RWPE1 (cell line): ENCODE results near the gene SOCS2.
A peak's percentile ranks its signal among the peaks of the same experiment; 100 is the strongest.
"Not testable (repeated sequence)": the region's sequence is repeated elsewhere in the genome, so short reads cannot be mapped to it uniquely, and the experiment has no call there.

Source experiments
- CTCF ChIA-PET: fragments of 350-600 bp; sonication (Branson Sonifier 250); formaldehyde crosslinking; extraction: SDS; loops from one replicate; lab custom pipeline; 2021; lab: Yijun Ruan, JAX
- POLR2A ChIA-PET: fragments of 400-600 bp; formaldehyde crosslinking; extraction: SDS; loops from one replicate; lab custom pipeline; 2020; ENCODE audit warnings: antibody characterized with exemption; ENCODE audit not compliant: low non-redundant PET; lab: Yijun Ruan, JAX
- DNase-seq: peaks from one replicate; pipeline ENCODE4 v3.0.0; 2012; ENCODE audit warnings: low spot score
- H3K27ac ChIP-seq: fragments of 450-650 bp; 2 replicates; pipeline ENCODE4 v1.5.1; 2017
- TF ChIP-seq, protein P1 (sequence below): fragments of 450-650 bp; conservative IDR thresholded peaks from 2 replicates; pipeline ENCODE4 v1.5.1; 2017; ENCODE audit warnings: low read depth, mild to moderate bottlenecking

The SOCS2 gene

DNA sequence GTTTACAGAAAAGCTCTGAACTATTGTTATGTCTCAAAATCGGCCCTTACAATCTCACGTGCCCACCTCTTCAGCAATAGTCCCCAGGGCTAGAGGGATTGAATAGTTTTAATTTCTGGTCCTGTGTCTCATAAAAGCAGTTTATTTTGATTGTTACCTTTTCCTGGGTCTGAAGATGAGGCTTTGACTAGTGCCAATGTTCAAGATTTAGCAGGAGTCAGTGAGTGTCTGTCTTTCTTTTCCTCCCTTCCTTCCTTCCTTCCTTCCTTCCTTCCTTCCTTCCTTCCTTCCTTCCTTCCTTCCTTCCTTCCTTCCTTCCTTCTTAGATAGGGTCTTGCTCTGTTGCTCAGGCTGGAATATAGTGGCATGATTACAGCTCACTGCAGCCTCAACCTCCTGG lies 24.7 kb upstream of the SOCS2 start:
- CTCF ChIA-PET: interaction anchor here (0.6 kb wide), 1 partner anchor 291 kb away, joined by 5 read pairs; no protein-coding TSS in a partner anchor
- TF ChIP-seq, protein P1, sequence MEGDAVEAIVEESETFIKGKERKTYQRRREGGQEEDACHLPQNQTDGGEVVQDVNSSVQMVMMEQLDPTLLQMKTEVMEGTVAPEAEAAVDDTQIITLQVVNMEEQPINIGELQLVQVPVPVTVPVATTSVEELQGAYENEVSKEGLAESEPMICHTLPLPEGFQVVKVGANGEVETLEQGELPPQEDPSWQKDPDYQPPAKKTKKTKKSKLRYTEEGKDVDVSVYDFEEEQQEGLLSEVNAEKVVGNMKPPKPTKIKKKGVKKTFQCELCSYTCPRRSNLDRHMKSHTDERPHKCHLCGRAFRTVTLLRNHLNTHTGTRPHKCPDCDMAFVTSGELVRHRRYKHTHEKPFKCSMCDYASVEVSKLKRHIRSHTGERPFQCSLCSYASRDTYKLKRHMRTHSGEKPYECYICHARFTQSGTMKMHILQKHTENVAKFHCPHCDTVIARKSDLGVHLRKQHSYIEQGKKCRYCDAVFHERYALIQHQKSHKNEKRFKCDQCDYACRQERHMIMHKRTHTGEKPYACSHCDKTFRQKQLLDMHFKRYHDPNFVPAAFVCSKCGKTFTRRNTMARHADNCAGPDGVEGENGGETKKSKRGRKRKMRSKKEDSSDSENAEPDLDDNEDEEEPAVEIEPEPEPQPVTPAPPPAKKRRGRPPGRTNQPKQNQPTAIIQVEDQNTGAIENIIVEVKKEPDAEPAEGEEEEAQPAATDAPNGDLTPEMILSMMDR: no peak
- POLR2A ChIA-PET: interaction anchor here (0.7 kb wide), 1 partner anchor 377 kb away, joined by 8 read pairs; no protein-coding TSS in a partner anchor
- H3K27ac ChIP-seq: no peak overlapping the region
- no peak for DNase-seq

DNA sequence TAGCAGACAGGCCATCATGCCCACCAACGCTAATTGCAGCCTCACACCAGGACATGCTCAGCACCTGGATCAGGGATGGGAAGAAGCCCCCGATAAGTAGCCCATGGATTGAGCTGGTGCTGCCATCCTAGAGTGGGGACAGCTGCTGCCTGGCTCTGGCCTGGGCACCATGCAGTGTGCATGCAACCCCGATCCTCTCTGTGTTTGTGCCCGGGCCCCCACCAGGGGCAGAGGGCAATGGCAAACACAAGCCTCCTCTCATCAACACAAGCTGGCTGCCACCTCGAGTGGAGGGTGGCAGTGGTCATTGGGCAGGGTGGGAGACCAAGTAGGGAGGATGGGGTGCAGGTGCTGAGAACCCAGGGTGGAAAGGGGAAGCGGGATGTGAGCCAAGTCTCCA lies 23.3 kb upstream of the SOCS2 start:
- TF ChIP-seq, protein P1: no peak
- no peak overlapping the region for H3K27ac ChIP-seq
- DNase-seq: no peak
- CTCF ChIA-PET: interaction anchor here (0.6 kb wide), 1 partner anchor 553 kb away, joined by 3 read pairs; no protein-coding TSS in a partner anchor
- POLR2A ChIA-PET: no interaction called here

DNA sequence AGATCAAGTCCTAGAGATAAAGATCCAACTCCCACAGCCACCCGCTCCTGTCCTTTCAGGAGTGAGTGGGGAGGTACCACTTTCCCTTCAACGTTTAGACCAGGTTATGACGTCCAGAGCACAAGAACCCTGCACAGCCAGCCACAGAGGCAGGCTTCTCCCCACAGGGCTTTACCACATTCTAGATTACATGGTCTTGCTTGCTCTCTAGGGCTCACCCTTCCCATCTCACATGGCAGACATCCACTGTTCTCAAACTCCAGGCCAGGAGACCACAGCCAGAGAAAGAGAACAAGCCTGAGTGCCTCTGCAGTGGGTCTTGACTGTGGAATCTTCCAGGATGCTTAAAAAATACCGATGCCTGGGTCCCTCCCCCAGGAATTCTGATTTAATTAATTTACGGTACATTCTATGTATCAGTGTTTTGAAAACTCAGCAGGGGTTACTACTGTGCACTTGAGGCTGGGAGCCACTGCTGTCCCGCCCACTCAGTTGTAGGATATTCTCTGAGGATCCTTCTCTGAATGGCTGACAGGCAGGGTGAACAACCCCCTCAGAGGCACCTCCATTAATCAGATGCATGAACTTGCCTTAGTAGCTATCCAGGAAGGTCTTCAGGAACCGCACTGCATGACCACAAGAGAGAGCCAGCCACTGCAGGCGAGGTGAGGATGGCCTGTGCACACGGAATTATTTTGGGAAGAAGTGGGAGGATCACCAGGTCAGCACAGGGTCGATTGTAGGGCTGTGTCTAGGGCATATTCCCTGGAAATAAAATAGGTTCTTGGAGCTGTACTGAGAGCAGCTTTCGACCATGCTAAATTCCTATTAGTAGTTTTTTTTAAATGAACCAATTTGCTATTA lies 21.5 kb upstream of the SOCS2 start:
- ChIA-PET POLR2A (no interaction called here), CTCF (no interaction called here)
- no peak for DNase-seq
- no peak overlapping the region for H3K27ac ChIP-seq
- TF ChIP-seq, protein P1: no peak

GRCh38 chr12:93552427-93552826 lies 20.0 kb upstream of the SOCS2 start:
- TF ChIP-seq, protein P1: no peak

DNA sequence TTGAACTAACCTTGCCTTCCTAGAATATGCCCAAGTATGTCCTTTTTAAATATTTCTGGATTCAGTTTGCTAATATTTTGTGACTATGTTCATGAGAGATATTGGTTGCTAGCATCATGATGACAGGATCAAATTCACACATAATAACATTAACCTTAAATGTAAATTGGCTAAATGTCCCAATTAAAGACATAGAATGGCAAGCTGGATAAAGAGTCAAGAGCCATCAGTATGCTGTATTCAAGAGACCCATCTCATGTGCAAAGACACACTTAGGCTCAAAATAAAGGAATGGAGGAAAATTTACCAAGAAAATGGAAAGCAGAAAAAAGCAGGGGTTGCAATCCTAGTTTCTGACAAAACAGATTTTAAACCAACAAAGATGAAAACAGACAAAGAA lies 14.6 kb upstream of the SOCS2 start:
- POLR2A ChIA-PET, CTCF ChIA-PET, DNase-seq, H3K27ac ChIP-seq: not testable (repeated sequence)

More at GRCh38 chr12:93552427-93552826, 20.0 kb upstream of the SOCS2 start:
- CTCF ChIA-PET: interaction anchor here (0.5 to 1.7 kb wide), 2 partner anchors 50 to 477 kb away, joined by 3 to 8 read pairs; no protein-coding TSS in a partner anchor
- POLR2A ChIA-PET: no interaction called here
- DNase-seq: no peak
- H3K27ac ChIP-seq: no peak overlapping the region

GRCh38 chr12:93558685-93559084 lies 13.8 kb upstream of the SOCS2 start:
- DNase-seq, H3K27ac ChIP-seq, CTCF ChIA-PET, POLR2A ChIA-PET: not testable (repeated sequence)

DNA sequence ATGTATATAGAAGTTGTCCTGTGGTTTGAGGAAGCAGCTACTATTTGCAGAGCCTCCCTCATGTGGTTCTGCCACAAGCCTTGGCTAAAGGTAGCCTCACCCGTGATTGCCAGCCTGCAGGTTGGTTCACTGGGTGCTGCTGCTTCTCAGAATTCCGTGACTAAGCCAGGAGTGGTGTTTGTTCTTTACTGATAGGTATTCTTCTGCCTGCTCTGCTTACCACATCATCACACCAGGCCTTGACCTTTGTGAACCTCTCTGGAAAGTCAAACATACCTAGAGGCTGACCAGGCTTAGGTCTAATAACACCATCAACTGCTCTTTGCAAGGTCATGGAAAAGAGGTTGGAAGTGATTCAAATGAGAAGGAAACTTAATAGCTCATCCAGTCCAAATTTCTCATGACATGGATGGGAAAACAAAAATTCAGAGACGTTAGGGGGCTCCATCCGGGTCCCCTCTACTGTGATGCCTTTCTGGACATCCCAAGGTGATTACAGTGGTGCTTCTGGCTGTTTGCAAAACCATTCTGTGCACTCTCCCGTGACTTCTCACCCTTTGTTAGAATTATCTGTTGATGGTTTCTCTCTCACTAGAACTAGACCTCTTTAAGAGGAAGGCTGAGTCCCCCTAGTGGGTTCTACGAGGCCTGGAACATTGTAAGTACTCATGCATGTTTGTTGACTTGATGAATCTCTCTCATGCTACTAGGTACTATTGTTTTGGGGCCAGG lies 8.5 kb upstream of the SOCS2 start:
- ChIA-PET CTCF (no interaction called here), POLR2A (no interaction called here)
- peak; percentile 55 for DNase-seq
- no peak overlapping the region for H3K27ac ChIP-seq
- TF ChIP-seq, protein P1: no peak
